Measurements from ENCODE around the gene MEGF9. TPM values are rescaled to one million over a fixed set of nuclear protein-coding genes. Genes with fewer than 3 reads are reported as not detected.

Gene MEGF9
- total RNA-seq, 4 donors from 2014 or later, result 65.2 to 194 (median 138) TPM

DNA sequence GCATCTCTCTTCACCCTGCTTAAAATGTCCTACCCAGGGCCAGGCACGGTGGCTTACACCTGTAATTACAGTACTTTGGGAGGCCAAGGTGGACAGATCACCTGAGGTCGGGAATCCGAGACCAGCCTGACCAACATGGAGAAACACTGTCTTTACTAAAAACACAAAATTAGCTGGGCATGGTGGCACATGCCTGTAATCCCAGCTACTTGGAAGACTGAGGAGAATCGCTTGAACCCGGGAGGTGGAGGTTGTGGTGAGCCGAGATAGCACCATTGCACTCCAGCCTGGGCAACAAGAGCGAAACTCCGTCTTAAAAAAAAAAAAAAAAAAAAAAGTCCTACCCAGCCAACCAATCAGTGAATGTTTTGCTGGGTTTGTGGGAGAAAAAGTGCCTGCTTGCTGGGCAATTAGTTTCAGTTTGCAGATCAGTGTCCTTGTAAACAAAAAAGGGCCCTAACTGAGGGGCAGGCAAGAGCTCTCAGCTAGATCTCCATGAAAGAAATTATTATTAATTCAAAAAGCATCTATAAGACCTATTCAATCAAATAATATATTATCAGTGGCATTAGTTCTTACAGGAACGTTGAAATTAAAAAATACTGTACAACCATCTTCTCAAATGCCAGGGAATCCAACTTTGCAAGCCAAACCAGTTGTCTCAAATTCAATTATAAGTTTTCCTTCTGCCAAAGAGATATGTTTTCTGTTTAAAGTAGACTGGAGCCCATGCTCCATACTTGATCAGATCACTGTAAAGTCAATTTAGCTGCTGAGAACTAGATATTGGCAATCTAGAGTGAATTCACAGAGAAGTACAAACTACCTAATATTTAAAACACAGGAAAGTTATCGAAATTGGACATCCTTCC is 3.9 kb downstream of the MEGF9 start:
- Histone ChIP-seq H3K27ac (peak overlapping the region; percentile 59 to 91 (median 91)), H3K36me3 (no peaks in the 10 kb centered on the region), H3K4me1 (peaks cover 40 to 43% of the 10 kb centered on the region in 2 donors), H3K9me3 (no peaks in the 10 kb centered on the region), H3K4me3 (replicated peaks in 1 of 3) (peak overlapping the region in 1 of 3 donors; percentile 87), H3K27me3 (no peaks in the 10 kb centered on the region)
- WGBS, 2 donors, result 72 to 73% methylated on average over 10 of the region's 10 CpGs
- intact Hi-C loops (cut with DNase I), result no loop called here
- peak in 1 of 2 donors; percentile 7 for DNase-seq
- TF ChIP-seq POLR2A (IDR thresholded peaks at IDR 0.05), result peak in 1 of 2 donors; percentile 25
- TF ChIP-seq, protein P1, sequence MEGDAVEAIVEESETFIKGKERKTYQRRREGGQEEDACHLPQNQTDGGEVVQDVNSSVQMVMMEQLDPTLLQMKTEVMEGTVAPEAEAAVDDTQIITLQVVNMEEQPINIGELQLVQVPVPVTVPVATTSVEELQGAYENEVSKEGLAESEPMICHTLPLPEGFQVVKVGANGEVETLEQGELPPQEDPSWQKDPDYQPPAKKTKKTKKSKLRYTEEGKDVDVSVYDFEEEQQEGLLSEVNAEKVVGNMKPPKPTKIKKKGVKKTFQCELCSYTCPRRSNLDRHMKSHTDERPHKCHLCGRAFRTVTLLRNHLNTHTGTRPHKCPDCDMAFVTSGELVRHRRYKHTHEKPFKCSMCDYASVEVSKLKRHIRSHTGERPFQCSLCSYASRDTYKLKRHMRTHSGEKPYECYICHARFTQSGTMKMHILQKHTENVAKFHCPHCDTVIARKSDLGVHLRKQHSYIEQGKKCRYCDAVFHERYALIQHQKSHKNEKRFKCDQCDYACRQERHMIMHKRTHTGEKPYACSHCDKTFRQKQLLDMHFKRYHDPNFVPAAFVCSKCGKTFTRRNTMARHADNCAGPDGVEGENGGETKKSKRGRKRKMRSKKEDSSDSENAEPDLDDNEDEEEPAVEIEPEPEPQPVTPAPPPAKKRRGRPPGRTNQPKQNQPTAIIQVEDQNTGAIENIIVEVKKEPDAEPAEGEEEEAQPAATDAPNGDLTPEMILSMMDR (IDR thresholded peaks at IDR 0.05), result no peak

DNA sequence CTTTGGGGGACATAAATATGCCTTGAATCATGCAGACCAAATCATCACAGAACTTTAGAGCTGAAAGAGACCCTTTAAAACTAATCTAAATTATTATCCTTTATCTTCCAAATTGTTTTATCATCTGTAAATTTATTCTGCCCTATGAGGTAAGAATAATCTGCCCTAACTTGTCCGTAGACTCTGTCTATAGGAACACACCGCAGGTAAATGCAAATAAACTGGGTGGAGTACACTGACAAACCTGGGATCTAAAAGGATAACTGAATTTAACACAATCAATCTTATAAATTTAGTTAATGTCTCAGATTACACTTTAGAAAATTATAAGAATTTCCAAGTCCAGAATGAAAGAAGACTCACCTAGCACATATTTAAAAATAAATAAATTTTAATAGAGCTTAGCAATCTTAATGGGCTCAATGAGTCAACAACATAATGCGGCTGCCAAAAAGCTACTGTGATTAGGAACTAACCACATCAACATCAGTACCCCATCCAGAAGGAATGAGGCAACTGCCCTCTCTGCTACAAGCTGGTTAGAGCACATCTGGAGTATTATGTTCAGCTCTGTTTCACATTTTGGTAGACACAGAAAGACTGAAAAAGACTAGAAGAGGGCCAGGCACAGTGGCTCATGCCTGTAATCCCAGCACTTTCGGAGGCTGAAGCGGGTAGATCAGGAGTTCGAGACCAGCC is 5.6 kb downstream of the MEGF9 start:
- Histone ChIP-seq H3K27me3 (no peaks in the 10 kb centered on the region), H3K4me1 (peaks cover 36 to 40% of the 10 kb centered on the region in 2 donors), H3K4me3 (replicated peaks in 1 of 3) (no peak overlapping the region), H3K36me3 (no peaks in the 10 kb centered on the region), H3K27ac (peak overlapping the region in 1 of 3 donors; percentile 64), H3K9me3 (no peaks in the 10 kb centered on the region)
- intact Hi-C loops (cut with DNase I), result no loop called here
- DNase-seq, result no peak
- TF ChIP-seq, protein P1 (IDR thresholded peaks at IDR 0.05), result no peak
- no peak for TF ChIP-seq POLR2A (IDR thresholded peaks at IDR 0.05)
- WGBS, 2 donors, result 97 to 99% methylated on average over 6 of the region's 6 CpGs

GRCh38 chr9:120707170-120707569 is 7.1 kb downstream of the MEGF9 start:
- H3K4me3 ChIP-seq (replicated peaks in 1 of 3), result no peak overlapping the region
- WGBS, 2 donors, result 92 to 96% methylated on average over 2 of the region's 2 CpGs
- H3K4me1 ChIP-seq, result peaks cover 33 to 40% of the 10 kb centered on the region in 2 donors
- H3K27me3 ChIP-seq, result no peaks in the 10 kb centered on the region
- H3K36me3 ChIP-seq, result no peaks in the 10 kb centered on the region
- DNase-seq, result no peak
- intact Hi-C loops (cut with DNase I), result no loop called here
- TF ChIP-seq POLR2A (IDR thresholded peaks at IDR 0.05), result no peak
- TF ChIP-seq, protein P1 (IDR thresholded peaks at IDR 0.05), result no peak
- H3K27ac ChIP-seq, result peak overlapping the region in 2 of 3 donors; percentile 18 to 64
- H3K9me3 ChIP-seq, result no peaks in the 10 kb centered on the region

GRCh38 chr9:120705174-120705573 is 9.1 kb downstream of the MEGF9 start:
- H3K36me3 ChIP-seq, result no peaks in the 10 kb centered on the region
- no peaks in the 10 kb centered on the region for H3K9me3 ChIP-seq
- intact Hi-C loops (cut with DNase I), result no loop called here
- no peaks in the 10 kb centered on the region for H3K27me3 ChIP-seq
- DNase-seq, result no peak
- TF ChIP-seq POLR2A (IDR thresholded peaks at IDR 0.05), result no peak
- TF ChIP-seq, protein P1 (IDR thresholded peaks at IDR 0.05), result no peak
- 46 to 68% methylated on average over 3 of the region's 3 CpGs for WGBS, 2 donors
- H3K4me3 ChIP-seq (replicated peaks in 1 of 3), result no peak overlapping the region
- H3K27ac ChIP-seq, result peak overlapping the region in 1 of 3 donors; percentile 64
- peaks cover 25 to 40% of the 10 kb centered on the region in 2 donors for H3K4me1 ChIP-seq

Measured in thyroid gland (tissue), 4 donors.